Measurements from ENCODE around the gene MYOF. TPM values are rescaled to one million over a fixed set of nuclear protein-coding genes. Genes with fewer than 3 reads are reported as not detected.

Gene MYOF
- total and polyA plus RNA-seq, 9 of the 15 experiments (the other 6 are each of a cell fraction or from before 2014, with no cell fraction given), result 0.06 to 0.27 TPM; not detected in 7

DNA sequence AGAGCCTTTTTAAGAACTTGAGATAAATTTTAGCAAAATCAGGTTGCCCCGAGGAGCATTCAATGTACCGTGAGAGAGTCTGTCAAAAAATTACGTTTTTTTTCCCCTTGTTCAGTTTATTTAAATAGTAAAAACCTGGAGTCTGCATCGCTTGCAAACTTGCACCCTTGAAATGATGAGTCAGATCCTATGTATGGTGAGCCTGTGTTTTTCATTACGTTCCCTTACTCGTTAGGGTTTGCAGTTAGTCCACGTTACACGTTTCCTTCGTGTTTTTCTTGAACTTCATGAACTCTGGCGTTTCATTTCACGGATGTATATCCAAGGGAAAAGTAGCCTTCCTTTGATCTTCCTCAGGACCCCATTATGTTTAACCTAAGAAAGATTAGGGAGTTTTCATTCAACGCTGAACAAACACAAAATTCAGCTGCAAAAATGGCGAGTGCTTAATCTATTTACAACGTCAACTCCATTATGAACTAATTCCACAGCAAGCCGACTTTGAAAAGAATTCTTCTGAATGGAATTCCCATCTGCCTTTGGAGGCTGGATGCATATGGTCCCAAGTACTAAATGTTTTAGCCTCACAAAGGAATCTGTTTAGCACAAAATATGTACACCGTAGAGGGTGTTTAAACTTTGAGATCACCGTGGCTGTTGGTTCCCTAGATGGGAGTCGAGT, 182.4 kb downstream of the MYOF start:
- H3K9me3 ChIP-seq (replicated peaks; ENCODE audit: control insufficient read depth, insufficient read depth, low read depth, low read length), result no peaks in the 10 kb centered on the region
- TF ChIP-seq MAFG (tag; conservative IDR thresholded peaks at IDR 0.05) (peak; percentile 26; the same call in 1 of the 2 replicates), CBX8 (IDR thresholded peaks at IDR 0.05; ENCODE audit: borderline replicate concordance, extremely low read depth, low read depth, low read length, poor library complexity, severe bottlenecking) (peak; percentile 49), ZNF551 (CRISPR knock-in tag; IDR thresholded peaks at IDR 0.05) (no peak), ZNF354B (CRISPR knock-in tag; IDR thresholded peaks at IDR 0.05) (no peak)
- CTCF ChIA-PET (ENCODE audit: low intra/inter-chr PET ratio), result no interaction called here
- no peak overlapping the region for H3K27ac ChIP-seq (ENCODE audit: extremely low read depth, low read depth, low read length)
- in situ Hi-C loops (cut with MboI) (no loop called here), intact Hi-C loops (cut with micrococcal nuclease) (no loop called here)
- POLR2A ChIA-PET, result no interaction called here
- H3K9me1 ChIP-seq (ENCODE audit: control insufficient read depth, insufficient read depth, low read length), result no peaks in the 10 kb centered on the region
- no peak overlapping the region for H3K9ac ChIP-seq (ENCODE audit: insufficient read depth in 1 of 2, low read depth in 2 of 2, low read length in 2 of 2)
- no peaks in the 10 kb centered on the region for H3K79me2 ChIP-seq (ENCODE audit: control insufficient read depth, insufficient read depth, low read length)
- H4K20me1 ChIP-seq (replicated peaks; ENCODE audit: control insufficient read depth, insufficient read depth, low read length), result no peaks in the 10 kb centered on the region
- DNase-seq (ENCODE audit: extremely low read depth in 1 of 4, low spot score in 3 of 4) (no peak), FAIRE-seq (no peak), ATAC-seq (no peak)
- no TSS peak for BruUV-seq (replicated peaks)
- no peak overlapping the region for H3K4me3 ChIP-seq
- H3K4me2 ChIP-seq (ENCODE audit: insufficient read depth, low read length), result no peak overlapping the region
- H3K36me3 ChIP-seq (ENCODE audit: control insufficient read depth, insufficient read depth, low read length), result no peaks in the 10 kb centered on the region
- H3K4me1 ChIP-seq (replicated peaks in 1 of 2; ENCODE audit: control insufficient read depth in 2 of 2, insufficient read depth in 2 of 2, low read length in 2 of 2), result no peaks in the 10 kb centered on the region
- H3K27me3 ChIP-seq (ENCODE audit: control insufficient read depth in 2 of 2, insufficient read depth in 2 of 2, low read length in 2 of 2), result peaks cover 4 to 27% of the 10 kb centered on the region in 2 experiments; a peak in 4 of 5 replicates
- H2AFZ ChIP-seq (ENCODE audit: low read depth, low read length), result no peak overlapping the region
- WGBS (ENCODE audit: insufficient coverage, low coverage, missing lambda C conversion rate), result under 1% methylated on average over 17 of the region's 18 CpGs

DNA sequence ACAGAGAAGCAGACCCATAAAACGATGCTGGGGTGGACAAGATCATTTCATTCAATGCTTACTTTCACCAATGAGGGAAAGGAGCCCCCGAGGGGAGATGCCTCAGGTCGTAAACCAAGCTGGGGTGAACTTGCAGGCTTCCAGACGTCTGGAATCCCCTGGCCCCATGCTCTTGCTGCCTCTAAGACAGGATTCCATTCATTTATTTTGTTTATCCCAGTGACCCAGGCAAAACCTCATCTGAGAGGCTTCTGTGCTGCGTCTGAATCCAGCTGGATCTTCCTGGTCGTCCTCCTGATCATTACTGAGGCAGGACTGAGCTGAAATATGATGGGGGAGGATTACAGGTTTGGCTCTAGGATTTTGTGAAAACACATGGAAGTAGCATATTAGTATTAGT, 182.9 kb downstream of the MYOF start:
- H3K4me3 ChIP-seq, result no peak overlapping the region
- no TSS peak for BruUV-seq (replicated peaks)
- H3K9me3 ChIP-seq (replicated peaks; ENCODE audit: control insufficient read depth, insufficient read depth, low read depth, low read length), result no peaks in the 10 kb centered on the region
- WGBS (ENCODE audit: insufficient coverage, low coverage, missing lambda C conversion rate), result 0% methylated on average over 3 of the region's 6 CpGs
- no peak overlapping the region for H2AFZ ChIP-seq (ENCODE audit: low read depth, low read length)
- no peak overlapping the region for H3K27ac ChIP-seq (ENCODE audit: extremely low read depth, low read depth, low read length)
- ATAC-seq (no peak), FAIRE-seq (no peak), DNase-seq (ENCODE audit: extremely low read depth in 1 of 4, low spot score in 3 of 4) (no peak)
- no peak overlapping the region for H3K4me2 ChIP-seq (ENCODE audit: insufficient read depth, low read length)
- ChIA-PET POLR2A (no interaction called here), CTCF (ENCODE audit: low intra/inter-chr PET ratio) (no interaction called here)
- intact Hi-C loops (cut with micrococcal nuclease), result no loop called here
- TF ChIP-seq MAFK (IDR thresholded peaks at IDR 0.05; ENCODE audit: low read length) (no peak), ZNF561 (CRISPR knock-in tag; conservative IDR thresholded peaks at IDR 0.05) (no peak), EP400 (IDR thresholded peaks at IDR 0.05) (no peak), RBFOX2 (IDR thresholded peaks at IDR 0.05; ENCODE audit: low read depth, low read length) (no peak)
- TF ChIP-seq, protein P1, sequence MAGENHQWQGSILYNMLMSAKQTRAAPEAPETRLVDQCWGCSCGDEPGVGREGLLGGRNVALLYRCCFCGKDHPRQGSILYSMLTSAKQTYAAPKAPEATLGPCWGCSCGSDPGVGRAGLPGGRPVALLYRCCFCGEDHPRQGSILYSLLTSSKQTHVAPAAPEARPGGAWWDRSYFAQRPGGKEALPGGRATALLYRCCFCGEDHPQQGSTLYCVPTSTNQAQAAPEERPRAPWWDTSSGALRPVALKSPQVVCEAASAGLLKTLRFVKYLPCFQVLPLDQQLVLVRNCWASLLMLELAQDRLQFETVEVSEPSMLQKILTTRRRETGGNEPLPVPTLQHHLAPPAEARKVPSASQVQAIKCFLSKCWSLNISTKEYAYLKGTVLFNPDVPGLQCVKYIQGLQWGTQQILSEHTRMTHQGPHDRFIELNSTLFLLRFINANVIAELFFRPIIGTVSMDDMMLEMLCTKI (IDR thresholded peaks at IDR 0.05; ENCODE audit: partially characterized antibody), result no peak
- TF ChIP-seq, protein P2, sequence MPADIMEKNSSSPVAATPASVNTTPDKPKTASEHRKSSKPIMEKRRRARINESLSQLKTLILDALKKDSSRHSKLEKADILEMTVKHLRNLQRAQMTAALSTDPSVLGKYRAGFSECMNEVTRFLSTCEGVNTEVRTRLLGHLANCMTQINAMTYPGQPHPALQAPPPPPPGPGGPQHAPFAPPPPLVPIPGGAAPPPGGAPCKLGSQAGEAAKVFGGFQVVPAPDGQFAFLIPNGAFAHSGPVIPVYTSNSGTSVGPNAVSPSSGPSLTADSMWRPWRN (IDR thresholded peaks at IDR 0.05; ENCODE audit: low read depth), result no peak
- no peaks in the 10 kb centered on the region for H3K4me1 ChIP-seq (replicated peaks in 1 of 2; ENCODE audit: control insufficient read depth in 2 of 2, insufficient read depth in 2 of 2, low read length in 2 of 2)
- H3K9me1 ChIP-seq (ENCODE audit: control insufficient read depth, insufficient read depth, low read length), result no peaks in the 10 kb centered on the region
- H4K20me1 ChIP-seq (replicated peaks; ENCODE audit: control insufficient read depth, insufficient read depth, low read length), result no peaks in the 10 kb centered on the region
- H3K27me3 ChIP-seq (ENCODE audit: control insufficient read depth in 2 of 2, insufficient read depth in 2 of 2, low read length in 2 of 2), result peaks cover 4 to 27% of the 10 kb centered on the region in 2 experiments; a peak in 4 of 5 replicates
- in situ Hi-C loops (cut with MboI), result no loop called here
- H3K9ac ChIP-seq (ENCODE audit: insufficient read depth in 1 of 2, low read depth in 2 of 2, low read length in 2 of 2), result no peak overlapping the region
- H3K79me2 ChIP-seq (ENCODE audit: control insufficient read depth, insufficient read depth, low read length), result no peaks in the 10 kb centered on the region
- H3K36me3 ChIP-seq (ENCODE audit: control insufficient read depth, insufficient read depth, low read length), result no peaks in the 10 kb centered on the region

Data from K562 (cell line).